Cardiac fibroblast (primary cell): ENCODE measurements around the gene GRK4.

Source experiments
- DNase-seq, 2 donors: peaks; one replicate each; pipeline versions ENCODE4 v3.0.0 to v3.0.0-alpha.2; 2010; ENCODE audit warnings: low read depth in 2 of 2
- H3K4me3 ChIP-seq, 2 donors: replicated peaks in 1 of 2; 1 replicate in 1 of 2; 2 replicates in 1 of 2; pipeline ENCODE4 v1.5.1; 2011; ENCODE audit warnings: low read depth in 2 of 2, low read length in 2 of 2, mild to moderate bottlenecking in 2 of 2, moderate library complexity in 1 of 2
- TF ChIP-seq, protein P1 (sequence below): IDR thresholded peaks from one replicate; pipeline ENCODE4 v1.5.1; 2011; ENCODE audit warnings: low read depth, mild to moderate bottlenecking, low read length, inconsistent platforms

The GRK4 gene

DNA sequence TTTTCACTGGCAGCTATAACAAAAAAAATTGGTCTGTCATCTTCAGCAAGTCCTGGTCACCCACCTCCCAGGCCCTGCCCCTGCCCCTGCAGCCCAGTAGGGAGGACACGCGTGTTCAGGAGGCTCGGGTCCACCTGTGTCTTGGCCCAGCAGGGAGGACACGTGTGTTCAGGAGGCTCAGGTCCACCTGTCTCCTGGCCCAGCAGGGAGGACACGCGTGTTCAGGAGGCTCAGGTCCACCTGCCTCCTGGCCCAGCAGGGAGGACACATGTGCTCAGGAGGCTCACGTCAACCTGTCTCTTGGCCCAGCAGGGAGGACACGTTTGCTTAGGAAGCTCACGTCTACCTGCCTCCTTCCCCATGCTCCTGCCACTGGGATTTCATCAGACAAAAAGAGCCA, 66.1 kb downstream of the GRK4 start:
- TF ChIP-seq, protein P1, sequence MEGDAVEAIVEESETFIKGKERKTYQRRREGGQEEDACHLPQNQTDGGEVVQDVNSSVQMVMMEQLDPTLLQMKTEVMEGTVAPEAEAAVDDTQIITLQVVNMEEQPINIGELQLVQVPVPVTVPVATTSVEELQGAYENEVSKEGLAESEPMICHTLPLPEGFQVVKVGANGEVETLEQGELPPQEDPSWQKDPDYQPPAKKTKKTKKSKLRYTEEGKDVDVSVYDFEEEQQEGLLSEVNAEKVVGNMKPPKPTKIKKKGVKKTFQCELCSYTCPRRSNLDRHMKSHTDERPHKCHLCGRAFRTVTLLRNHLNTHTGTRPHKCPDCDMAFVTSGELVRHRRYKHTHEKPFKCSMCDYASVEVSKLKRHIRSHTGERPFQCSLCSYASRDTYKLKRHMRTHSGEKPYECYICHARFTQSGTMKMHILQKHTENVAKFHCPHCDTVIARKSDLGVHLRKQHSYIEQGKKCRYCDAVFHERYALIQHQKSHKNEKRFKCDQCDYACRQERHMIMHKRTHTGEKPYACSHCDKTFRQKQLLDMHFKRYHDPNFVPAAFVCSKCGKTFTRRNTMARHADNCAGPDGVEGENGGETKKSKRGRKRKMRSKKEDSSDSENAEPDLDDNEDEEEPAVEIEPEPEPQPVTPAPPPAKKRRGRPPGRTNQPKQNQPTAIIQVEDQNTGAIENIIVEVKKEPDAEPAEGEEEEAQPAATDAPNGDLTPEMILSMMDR, result no peak
- no peak overlapping the region for H3K4me3 ChIP-seq
- no peak for DNase-seq

DNA sequence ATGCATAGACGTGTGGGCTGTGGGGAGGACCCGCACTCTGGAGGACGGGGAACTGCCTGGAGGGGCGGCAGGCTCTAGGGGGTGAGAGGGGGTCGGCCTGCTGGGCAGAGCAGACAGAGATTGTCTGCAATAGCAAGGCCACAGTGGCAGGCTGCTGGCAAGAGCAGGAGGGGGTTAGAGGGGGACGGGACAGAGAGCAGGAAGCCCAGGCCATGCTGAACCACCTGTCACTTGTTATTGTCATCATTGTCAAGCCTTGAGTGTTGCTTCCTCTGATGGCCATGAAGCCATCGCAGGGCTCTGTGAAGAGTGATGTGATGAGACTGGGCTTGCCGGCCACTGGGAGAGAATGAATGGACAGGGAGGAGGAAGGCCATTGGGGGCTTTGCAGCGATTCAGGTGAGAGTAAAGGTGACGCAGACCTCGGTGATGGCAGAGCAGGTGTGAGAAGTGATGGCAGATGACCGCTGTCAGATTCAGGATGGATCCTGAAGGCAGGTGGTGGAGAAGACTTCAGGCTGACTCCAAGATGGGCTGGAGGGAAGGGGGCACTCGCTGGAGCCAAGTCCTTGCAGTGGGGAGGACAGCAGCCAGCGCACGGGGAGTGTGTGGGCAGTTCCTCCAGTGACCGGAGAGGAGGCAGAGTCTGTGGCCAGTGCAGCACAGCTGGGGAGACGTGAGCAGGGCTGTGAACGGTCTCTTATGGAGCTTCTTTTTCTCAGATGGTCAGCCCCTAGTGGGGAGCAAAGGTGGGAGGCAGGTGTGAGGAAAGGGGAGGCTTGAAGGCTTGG, 67.4 kb downstream of the GRK4 start:
- no peak for DNase-seq
- TF ChIP-seq, protein P1, result no peak
- no peak overlapping the region for H3K4me3 ChIP-seq

- TF ChIP-seq, protein P1, result no peak
Observed at GRCh38 chr4:3031357-3032082, 68.1 kb downstream of the GRK4 start.

GRCh38 chr4:3034231-3034630, 70.9 kb downstream of the GRK4 start:
- TF ChIP-seq, protein P1, result no peak
- no peak for DNase-seq
- H3K4me3 ChIP-seq, result no peak overlapping the region

More at GRCh38 chr4:3031357-3032082, 68.1 kb downstream of the GRK4 start:
- DNase-seq, result no peak
- H3K4me3 ChIP-seq, result no peak overlapping the region

- H3K4me3 ChIP-seq, result no peak overlapping the region
- TF ChIP-seq, protein P1, result no peak
- DNase-seq, result no peak
Observed at GRCh38 chr4:3035249-3035648, 71.9 kb downstream of the GRK4 start.

DNA sequence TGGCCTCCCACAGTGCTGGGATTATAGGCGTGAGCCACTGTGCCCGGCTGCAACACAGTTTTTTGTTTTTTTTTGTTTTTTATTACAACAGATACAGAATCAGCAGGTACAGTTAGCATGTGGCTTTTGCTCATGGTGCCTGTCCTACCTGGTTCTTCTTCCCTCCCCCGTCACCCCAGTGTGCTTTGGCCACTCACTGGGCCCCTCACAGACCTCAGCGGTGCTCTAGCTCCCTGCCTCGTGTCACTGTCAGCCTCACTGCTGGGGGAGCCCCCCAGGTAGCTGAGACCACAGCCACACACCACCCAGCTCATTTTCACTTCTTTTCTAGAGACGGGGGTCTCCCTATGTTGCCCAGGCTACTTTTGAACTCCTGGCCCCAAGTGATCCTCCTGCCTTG, 72.3 kb downstream of the GRK4 start:
- no peak overlapping the region for H3K4me3 ChIP-seq
- TF ChIP-seq, protein P1, result no peak
- DNase-seq, result no peak
